Measurements from ENCODE around the gene PCDHGB3. TPM values are rescaled to one million over a fixed set of nuclear protein-coding genes. Genes with fewer than 3 reads are reported as not detected.

Gene PCDHGB3
- 0.34 and 2.1 TPM in 2 replicates for total RNA-seq

GRCh38 chr5:141369994-141370848, at the start of gene PCDHGB3:
TSS of gene PCDHGB3 (plus strand) at chr5:141370242. CDS start at chr5:141370395, 153 bp downstream.

GRCh38 chr5:141330299-141331080, 39.6 kb upstream of the PCDHGB3 start, which contains the start of gene PCDHGA1:
TSS of gene PCDHGA1 (plus strand) at chr5:141330514.

GRCh38 chr5:141338538-141339306, 31.3 kb upstream of the PCDHGB3 start, which contains the start of gene PCDHGA2:
TSS of gene PCDHGA2 (plus strand) at chr5:141338760.

GRCh38 chr5:141343242-141343952, 26.6 kb upstream of the PCDHGB3 start, which contains the start of gene PCDHGA3:
TSS of gene PCDHGA3 (plus strand) at chr5:141343829. CDS start at chr5:141344034, 205 bp downstream.

GRCh38 chr5:141349917-141350619, 20.0 kb upstream of the PCDHGB3 start, which contains the start of gene PCDHGB1:
TSS of gene PCDHGB1 (plus strand) at chr5:141350099. CDS start at chr5:141350261, 162 bp downstream.

GRCh38 chr5:141354900-141355469, 15.1 kb upstream of the PCDHGB3 start, which contains the start of gene PCDHGA4:
TSS of gene PCDHGA4 (plus strand) at chr5:141355021. CDS start at chr5:141355108, 87 bp downstream.

GRCh38 chr5:141359790-141360426, 10.1 kb upstream of the PCDHGB3 start, which contains the start of gene PCDHGB2:
TSS of gene PCDHGB2 (plus strand) at chr5:141359994. CDS start at chr5:141360136, 142 bp downstream.

GRCh38 chr5:141363952-141364660, 5.9 kb upstream of the PCDHGB3 start, which contains the start of gene PCDHGA5:
TSS of gene PCDHGA5 (plus strand) at chr5:141364162. CDS start at chr5:141364331, 169 bp downstream.

GRCh38 chr5:141373673-141374317, 3.8 kb downstream of the PCDHGB3 start, which contains the start of gene PCDHGA6:
TSS of gene PCDHGA6 (plus strand) at chr5:141373891. CDS start at chr5:141374084, 193 bp downstream.

GRCh38 chr5:141382469-141383294, 12.6 kb downstream of the PCDHGB3 start, which contains the start of gene PCDHGA7:
TSS of gene PCDHGA7 (plus strand) at chr5:141382742. CDS start at chr5:141382900, 158 bp downstream.

GRCh38 chr5:141387557-141388311, 17.7 kb downstream of the PCDHGB3 start, which contains the start of gene PCDHGB4:
TSS of gene PCDHGB4 (plus strand) at chr5:141387698. CDS start at chr5:141387885, 187 bp downstream.

GRCh38 chr5:141392429-141393198, 22.6 kb downstream of the PCDHGB3 start, which contains the start of gene PCDHGA8:
TSS of gene PCDHGA8 (plus strand) at chr5:141392633. CDS start at chr5:141392814, 181 bp downstream.

GRCh38 chr5:141397756-141398551, 27.9 kb downstream of the PCDHGB3 start, which contains the start of gene PCDHGB5:
TSS of gene PCDHGB5 (plus strand) at chr5:141397947. CDS start at chr5:141398128, 181 bp downstream.

GRCh38 chr5:141402553-141403243, 32.7 kb downstream of the PCDHGB3 start, which contains the start of gene PCDHGA9:
TSS of gene PCDHGA9 (plus strand) at chr5:141402778. CDS start at chr5:141402953, 175 bp downstream.

